ENCODE data around the gene SNAPC1.

Gene SNAPC1

GRCh38 chr14:61813096-61813606 is 50.9 kb downstream of the SNAPC1 start:
- DNase-seq, result no peak

DNA sequence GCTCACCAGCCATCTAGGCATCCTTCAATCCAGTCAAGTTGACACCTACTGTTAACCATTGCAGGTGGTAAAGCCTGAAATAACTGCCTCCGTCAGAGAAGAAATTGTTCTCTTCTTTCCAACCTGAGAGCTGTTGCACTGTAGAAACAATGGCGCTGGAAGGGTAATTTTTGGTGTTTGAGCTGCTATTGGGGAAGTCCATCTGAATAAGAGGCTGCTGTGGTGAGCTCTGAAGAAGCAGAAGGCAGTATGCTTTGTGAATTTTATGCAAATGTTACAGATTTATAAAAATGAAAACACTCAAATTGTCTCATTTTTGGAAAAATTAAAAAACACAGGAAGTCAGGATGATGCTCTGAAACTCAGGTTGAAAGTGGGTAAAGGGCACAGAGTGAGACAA is 60.2 kb downstream of the SNAPC1 start:
- no peak for DNase-seq

GRCh38 chr14:61832783-61833182 is 70.6 kb downstream of the SNAPC1 start:
- no peak for DNase-seq

- no peak for DNase-seq
These were observed 74.0 kb downstream of the SNAPC1 start for GRCh38 chr14:61836184-61836583.

DNA sequence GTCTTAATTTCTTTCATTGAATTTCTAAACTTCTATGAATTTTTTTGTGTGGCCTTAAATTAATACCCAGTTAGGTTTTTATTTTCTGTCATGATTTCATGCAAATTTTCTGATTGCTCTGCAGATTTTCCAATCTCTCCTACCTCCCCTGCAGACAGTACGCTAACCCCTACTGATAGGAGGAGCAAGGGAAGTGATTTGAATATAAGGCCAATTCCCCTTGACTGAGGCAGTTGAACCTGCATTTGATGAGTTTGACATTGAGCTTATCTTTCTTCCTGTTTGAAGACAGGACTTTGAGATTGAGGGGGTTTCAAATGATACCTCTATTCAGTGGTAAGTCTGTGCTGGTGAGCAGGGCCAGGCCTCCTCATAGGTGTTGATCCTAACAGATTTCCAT is 74.6 kb downstream of the SNAPC1 start:
- no peak for DNase-seq

DNA sequence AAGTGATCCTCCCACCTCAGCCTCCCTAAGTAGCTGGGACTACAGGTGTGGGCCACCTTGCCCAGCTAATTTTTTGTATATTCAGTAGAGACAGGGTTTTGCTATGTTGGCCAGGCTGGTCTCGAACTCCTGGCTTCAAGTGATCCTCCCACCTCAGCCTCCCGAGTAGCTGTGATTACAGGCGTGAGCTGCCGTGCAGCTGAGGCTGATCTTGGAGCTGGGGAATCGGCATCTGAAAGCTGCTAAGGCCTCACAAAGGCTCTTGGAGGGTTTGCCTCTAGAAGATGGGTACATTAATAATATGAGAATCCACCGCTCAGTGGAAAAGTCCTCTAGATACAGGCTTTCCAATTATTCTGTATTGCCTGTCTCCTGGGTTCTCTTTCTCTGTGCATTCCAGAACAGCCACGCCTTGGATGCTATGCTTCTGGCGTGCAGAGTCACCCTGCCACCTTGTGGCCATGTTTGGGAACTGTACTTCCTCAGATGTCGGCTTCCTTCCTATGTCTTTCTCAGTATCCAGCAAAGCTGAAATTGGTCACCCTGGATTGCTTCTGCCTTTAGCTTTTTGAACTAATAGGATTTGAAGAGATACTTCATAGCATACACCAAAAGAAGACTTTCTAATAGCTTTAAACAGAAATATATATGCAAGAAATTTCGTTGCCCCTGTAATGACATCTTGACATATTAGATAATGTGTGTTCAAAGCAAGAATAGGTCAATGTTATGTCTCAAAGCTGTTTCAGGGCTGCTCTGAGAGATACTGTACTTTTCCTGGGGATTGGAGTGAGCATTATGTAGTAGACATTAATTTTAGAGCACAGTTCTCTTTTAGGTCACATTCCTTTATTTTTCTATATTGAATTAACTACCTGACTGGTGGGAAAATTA is 75.4 kb downstream of the SNAPC1 start:
- peak; percentile 74 for DNase-seq

GRCh38 chr14:61838661-61839245 is 76.5 kb downstream of the SNAPC1 start:
- DNase-seq, result no peak

DNA sequence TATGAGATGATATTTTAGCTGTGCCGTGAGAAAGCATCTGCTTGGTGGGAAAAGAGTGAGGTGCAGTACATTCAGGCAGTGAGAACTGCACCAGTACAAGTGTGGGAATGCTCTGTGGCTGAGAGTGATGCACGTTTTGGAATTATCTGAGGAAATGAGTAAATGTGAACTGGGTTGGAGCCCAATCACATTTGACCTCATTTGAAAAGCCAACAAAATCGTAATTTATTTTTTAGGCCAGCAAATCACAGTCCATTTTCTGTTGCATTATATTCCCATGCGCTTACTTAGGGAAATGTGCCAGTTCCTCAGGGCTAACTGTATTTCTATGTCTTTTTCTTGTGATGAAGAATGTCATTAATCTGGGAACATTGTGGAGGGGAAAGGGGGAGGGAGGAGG is 77.3 kb downstream of the SNAPC1 start:
- DNase-seq, result no peak

DNA sequence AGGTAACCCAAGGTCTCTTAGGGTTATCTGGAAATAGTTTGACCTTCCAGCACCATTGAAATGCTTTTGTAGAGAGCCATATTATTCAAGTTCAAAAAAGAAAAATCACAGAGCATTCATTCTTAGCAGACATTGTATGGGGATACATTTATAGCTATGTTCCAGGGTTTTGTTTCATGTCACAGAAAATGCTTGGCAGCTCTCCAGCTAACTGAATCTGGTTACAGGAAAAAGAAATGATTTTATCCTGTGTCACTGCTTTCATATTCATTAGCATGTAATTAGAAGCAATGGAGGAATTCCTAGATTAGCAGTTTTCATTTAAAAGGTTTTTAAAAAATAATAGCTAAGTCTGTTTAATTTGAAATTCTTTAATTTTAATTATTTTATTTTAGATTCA is 78.9 kb downstream of the SNAPC1 start:
- no peak for DNase-seq
